Neural cell (in vitro differentiated cells): ENCODE results near the gene SPHK2. TPM values are rescaled to one million over a fixed set of nuclear protein-coding genes. Genes with fewer than 3 reads are reported as not detected.

Source experiments
- H2AFZ ChIP-seq: fragments of 200-600, 300-800 bp; sonication (generic), shearing (Covaris generic); 2 replicates; pipeline ENCODE4 v1.6.0; 2014; ENCODE audit warnings: low read depth, mild to moderate bottlenecking, antibody characterized with exemption, low read length, moderate library complexity
- H3F3A ChIP-seq: fragments of 200-600 bp; shearing (Covaris generic); 2 replicates; pipeline ENCODE4 v1.6.1; 2016; ENCODE audit warnings: mild to moderate bottlenecking, moderate library complexity, mixed read lengths, antibody characterized with exemption, low read length; ENCODE audit not compliant: insufficient read depth, poor library complexity, severe bottlenecking
- H3K27ac ChIP-seq: fragments of 200-600, 300-800 bp; sonication (generic), shearing (Covaris generic); 2 replicates; pipeline ENCODE4 v1.5.1; 2014; ENCODE audit warnings: mild to moderate bottlenecking, low read length, moderate library complexity
- H3K27me3 ChIP-seq: fragments of 300-800, 200-600 bp; sonication (generic), shearing (Covaris generic); 2 replicates; pipeline ENCODE4 v1.6.0; 2014; ENCODE audit warnings: mild to moderate bottlenecking, low read depth, low read length, moderate library complexity; ENCODE audit not compliant: insufficient read depth
- H3K36me3 ChIP-seq: fragments of 300-800, 200-600 bp; sonication (generic), shearing (Covaris generic); 2 replicates; pipeline ENCODE4 v1.5.1; 2014; ENCODE audit warnings: mild to moderate bottlenecking, antibody characterized with exemption, low read length, moderate library complexity; ENCODE audit not compliant: insufficient read depth
- H3K4me2 ChIP-seq: fragments of 300-800, 200-600 bp; sonication (generic), shearing (Covaris generic); 2 replicates; pipeline ENCODE4 v1.6.0; 2014; ENCODE audit warnings: mild to moderate bottlenecking, low read length
- H3K4me3 ChIP-seq: fragments of 300-800, 200-600 bp; sonication (generic), shearing (Covaris generic); 2 replicates; pipeline ENCODE4 v1.5.1; 2014; ENCODE audit warnings: mild to moderate bottlenecking, low read length, moderate library complexity
- H3K79me2 ChIP-seq: fragments of 200-600 bp; shearing (Covaris generic); replicated peaks from 2 replicates; pipeline ENCODE4 v1.6.0; 2014; ENCODE audit warnings: mild to moderate bottlenecking, low read length, moderate library complexity; ENCODE audit not compliant: insufficient read depth
- H3K9ac ChIP-seq: fragments of 300-800, 200-600 bp; sonication (generic), shearing (Covaris generic); 2 replicates; pipeline ENCODE4 v1.6.1; 2016; ENCODE audit warnings: mild to moderate bottlenecking, low read length, mixed read lengths
- H3K9me2 ChIP-seq: fragments of 200-600 bp; shearing (Covaris generic); 2 replicates; pipeline ENCODE4 v1.6.1; 2016; ENCODE audit warnings: mild to moderate bottlenecking, low read length, mixed read lengths; ENCODE audit not compliant: insufficient read depth
- H3K9me3 ChIP-seq: fragments of 200-600, 300-800 bp; sonication (generic), shearing (Covaris generic); 2 replicates; pipeline ENCODE4 v1.6.1; 2016; ENCODE audit warnings: mild to moderate bottlenecking, mixed run types, low read length, moderate library complexity, mixed read lengths
- H4K20me1 ChIP-seq: fragments of 200-600 bp; shearing (Covaris generic); 2 replicates; pipeline ENCODE4 v1.6.1; 2016; ENCODE audit warnings: mild to moderate bottlenecking, mixed run types; ENCODE audit not compliant: insufficient read depth
- CTCF ChIP-seq: fragments of 450-650 bp; IDR thresholded peaks from 2 replicates; pipeline ENCODE4 v1.5.1; 2014; ENCODE audit warnings: antibody characterized with exemption, mild to moderate bottlenecking, moderate library complexity; ENCODE audit not compliant: poor library complexity, severe bottlenecking
- EP300 ChIP-seq: fragments of 450-650 bp; conservative IDR thresholded peaks from 2 replicates; pipeline ENCODE4 v1.6.1; 2014; ENCODE audit warnings: antibody characterized with exemption, mild to moderate bottlenecking, moderate library complexity; ENCODE audit not compliant: poor library complexity, severe bottlenecking
- EZH2 ChIP-seq: fragments of 200-600, 300-800 bp; shearing (Covaris generic), sonication (generic); IDR thresholded peaks from 2 replicates; pipeline ENCODE4 v1.6.1; 2014; ENCODE audit warnings: antibody characterized with exemption, low read length, borderline replicate concordance, mild to moderate bottlenecking; ENCODE audit not compliant: insufficient read depth, poor library complexity, severe bottlenecking
- MXI1 ChIP-seq: fragments of 450-650 bp; conservative IDR thresholded peaks from 2 replicates; pipeline ENCODE4 v1.6.1; 2014; ENCODE audit warnings: antibody characterized with exemption, mild to moderate bottlenecking; ENCODE audit not compliant: poor library complexity, severe bottlenecking
- POLR2AphosphoS5 ChIP-seq: IDR thresholded peaks from 2 replicates; pipeline ENCODE4 v1.6.1; 2012
- RAD21 ChIP-seq: fragments of 450-650 bp; conservative IDR thresholded peaks from 2 replicates; pipeline ENCODE4 v1.6.1; 2014; ENCODE audit warnings: antibody characterized with exemption, mild to moderate bottlenecking, moderate library complexity
- REST ChIP-seq: IDR thresholded peaks from 2 replicates; pipeline ENCODE4 v1.6.1; 2012; ENCODE audit warnings: borderline replicate concordance
- SMC3 ChIP-seq: fragments of 450-650 bp; conservative IDR thresholded peaks from 2 replicates; pipeline ENCODE4 v1.6.1; 2014; ENCODE audit warnings: antibody characterized with exemption, mild to moderate bottlenecking, moderate library complexity; ENCODE audit not compliant: poor library complexity
- TAF1 ChIP-seq: IDR thresholded peaks from 2 replicates; pipeline ENCODE4 v1.6.1; 2012; ENCODE audit warnings: low read depth
- polyA plus RNA-seq: library from polyadenylated mRNA; depleted of rRNA; stranded (reverse); fragments of >200 nt; gene quantifications from 2 replicates; pipeline ENCODE4 v1.2.3, GENCODE V29; 2014

SPHK2 gene
- polyA plus RNA-seq, 1 donor from 2014 or later: 22.6 TPM

- Histone ChIP-seq H3K9ac (no peak overlapping the region), H4K20me1 (no peaks in the 10 kb centered on the region), H3F3A (no peaks in the 10 kb centered on the region), H3K9me2 (no peaks in the 10 kb centered on the region), H3K4me2 (no peak overlapping the region), H3K9me3 (no peaks in the 10 kb centered on the region), H3K27me3 (peaks cover 4% of the 10 kb centered on the region), H3K79me2 (no peaks in the 10 kb centered on the region), H3K36me3 (no peaks in the 10 kb centered on the region), H3K4me3 (peak overlapping the region; percentile 46), H3K27ac (no peak overlapping the region), H2AFZ (peak overlapping the region; percentile 8)
- TF ChIP-seq RAD21 (peak; percentile 62), EZH2 (no peak), CTCF (peak; percentile 80), SMC3 (peak; percentile 78)
Measured at GRCh38 chr19:48588670-48589401, 30.5 kb upstream of the SPHK2 start.

- Histone ChIP-seq H3K36me3 (no peaks in the 10 kb centered on the region), H3K9me3 (no peaks in the 10 kb centered on the region), H3K9me2 (no peaks in the 10 kb centered on the region), H3K79me2 (no peaks in the 10 kb centered on the region), H4K20me1 (no peaks in the 10 kb centered on the region), H2AFZ (no peak overlapping the region), H3K27ac (no peak overlapping the region), H3K27me3 (peaks cover 4% of the 10 kb centered on the region), H3K4me2 (no peak overlapping the region), H3F3A (no peaks in the 10 kb centered on the region), H3K4me3 (no peak overlapping the region), H3K9ac (no peak overlapping the region)
- TF ChIP-seq POLR2AphosphoS5 (no peak), REST (no peak), EP300 (no peak)
Measured at GRCh38 chr19:48591021-48591420, 28.3 kb upstream of the SPHK2 start.

- Histone ChIP-seq H3K9ac (no peak overlapping the region), H4K20me1 (no peaks in the 10 kb centered on the region), H3K9me3 (no peaks in the 10 kb centered on the region), H3K27ac (no peak overlapping the region), H3K79me2 (no peaks in the 10 kb centered on the region), H2AFZ (no peak overlapping the region), H3K36me3 (no peaks in the 10 kb centered on the region), H3K27me3 (no peaks in the 10 kb centered on the region), H3K4me2 (no peak overlapping the region), H3F3A (no peaks in the 10 kb centered on the region), H3K4me3 (no peak overlapping the region), H3K9me2 (no peaks in the 10 kb centered on the region)
- TF ChIP-seq TAF1 (no peak), RAD21 (no peak), EZH2 (no peak), SMC3 (no peak), MXI1 (no peak), EP300 (no peak), POLR2AphosphoS5 (no peak), CTCF (no peak), REST (no peak)
Measured at GRCh38 chr19:48595171-48595570, 24.1 kb upstream of the SPHK2 start.
